ENCODE measurements around the gene TMEM11. TPM values are rescaled to one million over a fixed set of nuclear protein-coding genes. Genes with fewer than 3 reads are reported as not detected.

The TMEM11 gene
- total RNA-seq, 1 experiment from 2014 or later = 39.1 TPM

GRCh38 chr17:21223086-21223485 is 9.1 kb upstream of the TMEM11 start:
- BruUV-seq (replicated peaks) = no TSS peak
- H3K4me3 Mint-ChIP-seq (ENCODE audit: unreplicated experiment) = no peak overlapping the region
- POLR2A ChIA-PET = no interaction called here
- Histone ChIP-seq H3K9me3 (no peaks in the 10 kb centered on the region), H3K36me3 (ENCODE audit: control insufficient read depth, insufficient read depth, low read length) (no peaks in the 10 kb centered on the region; the same call in 1 of the 2 replicates), H3K4me3 (ENCODE audit: low read depth, low read length) (no peak overlapping the region), H3K4me1 (no peaks in the 10 kb centered on the region), H3K27me3 (replicated peaks; ENCODE audit: control insufficient read depth, insufficient read depth, low read length) (no peaks in the 10 kb centered on the region)
- peaks cover 17% of the 10 kb centered on the region for H3K36me3 Mint-ChIP-seq (ENCODE audit: insufficient read depth, unreplicated experiment)
- intact Hi-C loops (cut with micrococcal nuclease; ENCODE audit: unreplicated experiment) = no loop called here
- H3K27ac Mint-ChIP-seq (ENCODE audit: unreplicated experiment) = no peak overlapping the region
- H3K4me1 Mint-ChIP-seq (ENCODE audit: low read depth, unreplicated experiment) = peaks cover 3% of the 10 kb centered on the region
- no peak for TF ChIP-seq CTCF (IDR thresholded peaks at IDR 0.05; ENCODE audit: insufficient read depth in 1 of 2, low read depth in 1 of 2, low read length in 1 of 2, severe bottlenecking in 1 of 2, unreplicated experiment in 1 of 2)
- no peaks in the 10 kb centered on the region for H3K9me3 Mint-ChIP-seq (ENCODE audit: unreplicated experiment)
- DNase-seq = no peak
- H3K27me3 Mint-ChIP-seq (ENCODE audit: insufficient read depth, unreplicated experiment) = no peaks in the 10 kb centered on the region
- CTCF ChIA-PET = no interaction called here

- Histone ChIP-seq H3K4me3 (ENCODE audit: low read depth, low read length) (no peak overlapping the region), H3K36me3 (ENCODE audit: control insufficient read depth, insufficient read depth, low read length) (no peaks in the 10 kb centered on the region; the same call in 1 of the 2 replicates), H3K9me3 (no peaks in the 10 kb centered on the region), H3K4me1 (peaks cover 15% of the 10 kb centered on the region; the same call in 1 of the 2 replicates), H3K27me3 (replicated peaks; ENCODE audit: control insufficient read depth, insufficient read depth, low read length) (no peaks in the 10 kb centered on the region)
- Mint-ChIP-seq H3K36me3 (ENCODE audit: insufficient read depth, unreplicated experiment) (peaks cover 15% of the 10 kb centered on the region), H3K27me3 (ENCODE audit: insufficient read depth, unreplicated experiment) (no peaks in the 10 kb centered on the region), H3K27ac (ENCODE audit: unreplicated experiment) (no peak overlapping the region), H3K9me3 (ENCODE audit: unreplicated experiment) (no peaks in the 10 kb centered on the region), H3K4me1 (ENCODE audit: low read depth, unreplicated experiment) (peaks cover 19% of the 10 kb centered on the region), H3K4me3 (ENCODE audit: unreplicated experiment) (no peak overlapping the region)
- no peak for TF ChIP-seq CTCF (IDR thresholded peaks at IDR 0.05; ENCODE audit: insufficient read depth in 1 of 2, low read depth in 1 of 2, low read length in 1 of 2, severe bottlenecking in 1 of 2, unreplicated experiment in 1 of 2)
- no TSS peak for BruUV-seq (replicated peaks)
- no peak for DNase-seq
- intact Hi-C loops (cut with micrococcal nuclease; ENCODE audit: unreplicated experiment) = no loop called here
- CTCF ChIA-PET = no interaction called here
- POLR2A ChIA-PET = no interaction called here
Observed at GRCh38 chr17:21218831-21219380, 4.9 kb upstream of the TMEM11 start.

GRCh38 chr17:21218101-21218500 is 4.1 kb upstream of the TMEM11 start:
- Histone ChIP-seq H3K4me1 (peaks cover 15% of the 10 kb centered on the region; the same call in 1 of the 2 replicates), H3K4me3 (ENCODE audit: low read depth, low read length) (no peak overlapping the region), H3K36me3 (ENCODE audit: control insufficient read depth, insufficient read depth, low read length) (no peaks in the 10 kb centered on the region; the same call in 1 of the 2 replicates), H3K9me3 (no peaks in the 10 kb centered on the region), H3K27me3 (replicated peaks; ENCODE audit: control insufficient read depth, insufficient read depth, low read length) (no peaks in the 10 kb centered on the region)
- Mint-ChIP-seq H3K9me3 (ENCODE audit: unreplicated experiment) (no peaks in the 10 kb centered on the region), H3K36me3 (ENCODE audit: insufficient read depth, unreplicated experiment) (peaks cover 16% of the 10 kb centered on the region), H3K4me3 (ENCODE audit: unreplicated experiment) (no peak overlapping the region), H3K27ac (ENCODE audit: unreplicated experiment) (no peak overlapping the region), H3K4me1 (ENCODE audit: low read depth, unreplicated experiment) (peaks cover 21% of the 10 kb centered on the region), H3K27me3 (ENCODE audit: insufficient read depth, unreplicated experiment) (no peaks in the 10 kb centered on the region)
- ChIA-PET POLR2A (no interaction called here), CTCF (no interaction called here)
- DNase-seq = no peak
- BruUV-seq (replicated peaks) = no TSS peak
- intact Hi-C loops (cut with micrococcal nuclease; ENCODE audit: unreplicated experiment) = no loop called here
- TF ChIP-seq CTCF (IDR thresholded peaks at IDR 0.05; ENCODE audit: insufficient read depth in 1 of 2, low read depth in 1 of 2, low read length in 1 of 2, severe bottlenecking in 1 of 2, unreplicated experiment in 1 of 2) = no peak
